HG03280 (cell line): ENCODE data around the gene ZNF148.
"Not testable (repeated sequence)": the region's sequence is repeated elsewhere in the genome, so short reads cannot be mapped to it uniquely, and the experiment has no call there.

ENCODE experiments used
- ATAC-seq: cut with Tn5 transposase; IDR thresholded peaks from one replicate; pipeline ENCODE4 v1.9.1; 2021; ENCODE audit warnings: mild to moderate bottlenecking, moderate library complexity; ENCODE audit not compliant: unreplicated experiment

The ZNF148 gene

GRCh38 chr3:125375950-125376679, 990 bp upstream of the ZNF148 start:
- peak; percentile 14 for ATAC-seq

GRCh38 chr3:125374501-125374995, 577 bp downstream of the ZNF148 start:
- ATAC-seq, result peak; percentile 25

GRCh38 chr3:125367403-125368230, 7.5 kb downstream of the ZNF148 start:
- ATAC-seq, result no peak

GRCh38 chr3:125366132-125366531, 9.0 kb downstream of the ZNF148 start:
- ATAC-seq, result no peak

- no peak for ATAC-seq
These were observed 15.4 kb downstream of the ZNF148 start for GRCh38 chr3:125359700-125360099.

- ATAC-seq, result no peak
These were observed 16.2 kb downstream of the ZNF148 start for GRCh38 chr3:125358923-125359322.

- ATAC-seq, result no peak
These were observed 17.3 kb downstream of the ZNF148 start for GRCh38 chr3:125357837-125358236.

- peak; percentile 53 for ATAC-seq
These were observed 18.0 kb downstream of the ZNF148 start for GRCh38 chr3:125357032-125357658.

- ATAC-seq, result peak; percentile 13
These were observed 18.7 kb downstream of the ZNF148 start for GRCh38 chr3:125356140-125357026.

- ATAC-seq, result no peak
These were observed 21.5 kb downstream of the ZNF148 start for GRCh38 chr3:125353659-125354058.

GRCh38 chr3:125353128-125353527, 22.0 kb downstream of the ZNF148 start:
- no peak for ATAC-seq

GRCh38 chr3:125351814-125352456, 23.2 kb downstream of the ZNF148 start:
- no peak for ATAC-seq

- ATAC-seq, result no peak
These were observed 24.0 kb downstream of the ZNF148 start for GRCh38 chr3:125351152-125351551.

- ATAC-seq, result no peak
These were observed 24.5 kb downstream of the ZNF148 start for GRCh38 chr3:125350597-125350996.

GRCh38 chr3:125349556-125350165, 25.5 kb downstream of the ZNF148 start:
- no peak for ATAC-seq

- no peak for ATAC-seq
These were observed 26.1 kb downstream of the ZNF148 start for GRCh38 chr3:125349055-125349454.

GRCh38 chr3:125343367-125343766, 31.8 kb downstream of the ZNF148 start:
- ATAC-seq, result not testable (repeated sequence)

- ATAC-seq, result no peak
These were observed 35.0 kb downstream of the ZNF148 start for GRCh38 chr3:125340121-125340520.

- no peak for ATAC-seq
These were observed 37.6 kb downstream of the ZNF148 start for GRCh38 chr3:125337506-125337905.
